HepG2 (cell line): ENCODE measurements around the gene SUN5. TPM values are rescaled to one million over a fixed set of nuclear protein-coding genes. Genes with fewer than 3 reads are reported as not detected.

Source experiments
- CCDC6 ChIP-seq: sonication (generic); formaldehyde crosslinking; IDR thresholded peaks from 2 replicates; pipeline ENCODE4 v1.8.1; 2022; ENCODE audit warnings: mild to moderate bottlenecking, missing genetic modification reagents, moderate library complexity
- ELF3 ChIP-seq: IDR thresholded peaks from 2 replicates; pipeline ENCODE4 v1.6.1; 2016; ENCODE audit warnings: missing genetic modification reagents, missing compliant biosample characterization
- FOXK2 ChIP-seq: fragments of 450-650 bp; IDR thresholded peaks from 2 replicates; pipeline ENCODE4 v1.6.1; 2016
- JUNB ChIP-seq: sonication (generic); formaldehyde crosslinking; IDR thresholded peaks from 2 replicates; pipeline ENCODE4 v1.8.0; 2022; ENCODE audit warnings: missing genetic modification reagents, mild to moderate bottlenecking, borderline replicate concordance
- KAT8 ChIP-seq: IDR thresholded peaks from 2 replicates; pipeline ENCODE4 v1.6.1; 2016; ENCODE audit warnings: missing genetic modification reagents, missing compliant biosample characterization
- KDM1A ChIP-seq: IDR thresholded peaks from 2 replicates; pipeline ENCODE4 v1.6.1; 2016; ENCODE audit warnings: missing compliant biosample characterization
- MAFG ChIP-seq: sonication (generic); formaldehyde crosslinking; IDR thresholded peaks from 2 replicates; pipeline ENCODE4 v1.5.1; 2020; ENCODE audit warnings: mild to moderate bottlenecking, missing genetic modification reagents
- MIER3 ChIP-seq: IDR thresholded peaks from 2 replicates; pipeline ENCODE4 v1.6.1; 2016; ENCODE audit warnings: missing compliant biosample characterization, borderline replicate concordance
- MLLT10 ChIP-seq: sonication (generic); formaldehyde crosslinking; IDR thresholded peaks from 2 replicates; pipeline ENCODE4 v1.4.0; 2020; ENCODE audit warnings: missing genetic modification reagents
- ONECUT2 ChIP-seq: sonication (generic); formaldehyde crosslinking; IDR thresholded peaks from 2 replicates; pipeline ENCODE4 v1.4.0; 2020; ENCODE audit warnings: missing genetic modification reagents
- PAX8 ChIP-seq: sonication (generic); formaldehyde crosslinking; IDR thresholded peaks from 2 replicates; pipeline ENCODE4 v1.8.0; 2022; ENCODE audit warnings: mild to moderate bottlenecking, missing genetic modification reagents, borderline replicate concordance
- RAD21 ChIP-seq: fragments of 450-650 bp; formaldehyde crosslinking; IDR thresholded peaks from 2 replicates; pipeline ENCODE4 v1.5.0; 2020; ENCODE audit warnings: mild to moderate bottlenecking
- RFX5 ChIP-seq: IDR thresholded peaks from 2 replicates; pipeline ENCODE4 v1.6.1; 2011; ENCODE audit warnings: low read depth, low read length, improper control_type of control experiment
- SMAD3 ChIP-seq: sonication (generic); formaldehyde crosslinking; IDR thresholded peaks from 2 replicates; pipeline ENCODE4 v1.4.0; 2020; ENCODE audit warnings: missing genetic modification reagents
- SMYD3 ChIP-seq: sonication (generic); formaldehyde crosslinking; IDR thresholded peaks from 2 replicates; pipeline ENCODE4 v1.8.1; 2023; ENCODE audit warnings: mild to moderate bottlenecking, missing genetic modification reagents
- TARDBP ChIP-seq: sonication (generic); formaldehyde crosslinking; IDR thresholded peaks from 2 replicates; pipeline ENCODE4 v1.8.0; 2022; ENCODE audit warnings: mild to moderate bottlenecking, missing genetic modification reagents
- ZBTB42 ChIP-seq: sonication (generic); formaldehyde crosslinking; IDR thresholded peaks from 2 replicates; pipeline ENCODE4 v1.5.0; 2020; ENCODE audit warnings: mild to moderate bottlenecking, missing genetic modification reagents
- ZNF253 ChIP-seq: sonication (generic); formaldehyde crosslinking; IDR thresholded peaks from 2 replicates; pipeline ENCODE4 v1.8.0; 2022; ENCODE audit warnings: mild to moderate bottlenecking, missing genetic modification reagents, borderline replicate concordance
- ZNF558 ChIP-seq: sonication (generic); formaldehyde crosslinking; IDR thresholded peaks from 2 replicates; pipeline ENCODE4 v1.9.0; 2022; ENCODE audit warnings: mild to moderate bottlenecking, missing genetic modification reagents, borderline replicate concordance
- ZNF563 ChIP-seq: sonication (generic); formaldehyde crosslinking; IDR thresholded peaks from 2 replicates; pipeline ENCODE4 v1.8.0; 2022; ENCODE audit warnings: mild to moderate bottlenecking, moderate library complexity, missing genetic modification reagents
- ZNF644 ChIP-seq: IDR thresholded peaks from 2 replicates; pipeline ENCODE4 v1.6.1; 2016; ENCODE audit warnings: low read depth
- ZNF672 ChIP-seq: sonication (generic); formaldehyde crosslinking; IDR thresholded peaks from 2 replicates; pipeline ENCODE4 v1.8.1; 2022; ENCODE audit warnings: missing genetic modification reagents
- ZNF780A ChIP-seq: sonication (generic); formaldehyde crosslinking; IDR thresholded peaks from 2 replicates; pipeline ENCODE4 v1.8.0; 2022; ENCODE audit warnings: mild to moderate bottlenecking, missing genetic modification reagents, moderate library complexity
- ZSCAN9 ChIP-seq: IDR thresholded peaks from 2 replicates; pipeline ENCODE4 v1.6.1; 2016; ENCODE audit warnings: borderline replicate concordance
- polyA plus RNA-seq, 8 experiments: library from polyadenylated mRNA; depleted of rRNA in 3 of 8; stranded (reverse) in 7 of 8; unstranded in 1 of 8; fragments of >200 nt; fragmentation: Illumina TruSeq in 4 of 8; extraction: Trizol in 4 of 8; gene quantifications; 2 replicates each; pipeline versions ENCODE4 v1.2.1 to v1.2.3, GENCODE V29; 2011 to 2016; ENCODE audit warnings: low read depth in 4 of 8, missing spikeins in 1 of 8, mixed read lengths in 1 of 8; ENCODE audit not compliant: insufficient read depth in 1 of 8
- total RNA-seq, 5 experiments: library from RNA; depleted of rRNA; stranded (reverse); fragments of >200 nt; fragmentation: Illumina TruSeq; extraction: Trizol; gene quantifications; 2 replicates each; pipeline ENCODE4 v1.2.3, GENCODE V29; 2016; ENCODE audit warnings: low read depth in 1 of 5
- TF ChIP-seq, protein P1 (sequence below): sonication (generic); formaldehyde crosslinking; IDR thresholded peaks from 2 replicates; pipeline ENCODE4 v1.5.0; 2020; ENCODE audit warnings: mild to moderate bottlenecking, missing genetic modification reagents
- TF ChIP-seq, protein P2 (sequence below): IDR thresholded peaks from 2 replicates; pipeline ENCODE4 v1.6.1; 2016; ENCODE audit warnings: missing compliant biosample characterization, missing genetic modification reagents, borderline replicate concordance
- TF ChIP-seq, protein P3 (sequence below): sonication (generic); formaldehyde crosslinking; IDR thresholded peaks from 2 replicates; pipeline ENCODE4 v1.4.0; 2020; ENCODE audit warnings: mild to moderate bottlenecking, missing genetic modification reagents

SUN5 gene
- total and polyA plus RNA-seq, 2 of the 13 experiments (the other 11 are each of a cell fraction or from before 2014, with no cell fraction given), result not detected

DNA sequence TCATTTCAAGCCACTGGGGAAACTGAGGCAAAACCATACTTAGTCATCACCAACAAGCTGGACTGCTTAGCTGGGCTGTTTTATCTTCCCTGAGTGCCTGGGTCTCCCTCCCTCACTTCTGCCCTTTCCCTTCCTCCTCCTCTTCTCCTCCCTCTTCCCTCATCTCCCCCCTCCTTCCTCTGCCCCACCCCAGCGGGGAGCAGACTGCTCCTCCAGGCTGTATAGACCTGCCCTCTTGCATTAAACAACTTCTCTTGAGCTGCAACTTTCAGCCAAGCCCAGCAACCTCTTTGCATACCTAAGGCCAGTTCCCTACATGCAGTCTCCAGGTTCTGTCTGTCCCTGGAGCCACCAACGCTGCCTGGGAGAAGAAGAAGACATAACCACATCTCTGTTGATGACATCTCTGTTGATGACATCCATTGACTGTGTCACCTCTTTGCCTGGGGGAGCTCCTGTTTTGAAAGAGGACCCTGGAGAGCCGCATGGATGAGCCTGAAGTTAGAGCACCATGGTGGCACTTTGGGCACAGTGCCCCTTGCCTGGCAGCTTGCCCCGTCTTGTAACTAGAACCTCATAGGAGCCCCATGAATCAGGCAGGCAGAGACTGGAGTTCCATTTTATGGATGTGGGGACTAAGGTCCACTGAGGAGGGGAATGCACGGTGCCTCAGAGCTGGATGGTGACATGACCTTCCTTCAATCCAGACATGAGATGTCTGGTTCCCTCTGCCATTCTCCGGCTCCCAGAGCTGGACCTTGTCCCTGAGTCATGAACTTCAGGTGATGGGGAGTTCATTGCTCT is 19.4 kb upstream of the SUN5 start (continued):
- TF ChIP-seq, protein P1, sequence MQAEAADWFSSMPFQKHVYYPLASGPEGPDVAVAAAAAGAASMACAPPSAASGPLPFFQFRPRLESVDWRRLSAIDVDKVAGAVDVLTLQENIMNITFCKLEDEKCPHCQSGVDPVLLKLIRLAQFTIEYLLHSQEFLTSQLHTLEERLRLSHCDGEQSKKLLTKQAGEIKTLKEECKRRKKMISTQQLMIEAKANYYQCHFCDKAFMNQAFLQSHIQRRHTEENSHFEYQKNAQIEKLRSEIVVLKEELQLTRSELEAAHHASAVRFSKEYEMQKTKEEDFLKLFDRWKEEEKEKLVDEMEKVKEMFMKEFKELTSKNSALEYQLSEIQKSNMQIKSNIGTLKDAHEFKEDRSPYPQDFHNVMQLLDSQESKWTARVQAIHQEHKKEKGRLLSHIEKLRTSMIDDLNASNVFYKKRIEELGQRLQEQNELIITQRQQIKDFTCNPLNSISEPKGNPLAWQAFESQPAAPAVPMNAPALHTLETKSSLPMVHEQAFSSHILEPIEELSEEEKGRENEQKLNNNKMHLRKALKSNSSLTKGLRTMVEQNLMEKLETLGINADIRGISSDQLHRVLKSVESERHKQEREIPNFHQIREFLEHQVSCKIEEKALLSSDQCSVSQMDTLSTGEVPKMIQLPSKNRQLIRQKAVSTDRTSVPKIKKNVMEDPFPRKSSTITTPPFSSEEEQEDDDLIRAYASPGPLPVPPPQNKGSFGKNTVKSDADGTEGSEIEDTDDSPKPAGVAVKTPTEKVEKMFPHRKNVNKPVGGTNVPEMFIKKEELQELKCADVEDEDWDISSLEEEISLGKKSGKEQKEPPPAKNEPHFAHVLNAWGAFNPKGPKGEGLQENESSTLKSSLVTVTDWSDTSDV (CRISPR knock-in tag), result no peak
- no peak for TF ChIP-seq ZNF672
- no peak for TF ChIP-seq CCDC6
- TF ChIP-seq RFX5, result no peak
- no peak for TF ChIP-seq KDM1A (CRISPR knock-in tag)
- no peak for TF ChIP-seq ZNF644
- no peak for TF ChIP-seq ZSCAN9 (CRISPR knock-in tag)
- TF ChIP-seq ZNF558 (CRISPR knock-in tag), result no peak
- TF ChIP-seq, protein P2, sequence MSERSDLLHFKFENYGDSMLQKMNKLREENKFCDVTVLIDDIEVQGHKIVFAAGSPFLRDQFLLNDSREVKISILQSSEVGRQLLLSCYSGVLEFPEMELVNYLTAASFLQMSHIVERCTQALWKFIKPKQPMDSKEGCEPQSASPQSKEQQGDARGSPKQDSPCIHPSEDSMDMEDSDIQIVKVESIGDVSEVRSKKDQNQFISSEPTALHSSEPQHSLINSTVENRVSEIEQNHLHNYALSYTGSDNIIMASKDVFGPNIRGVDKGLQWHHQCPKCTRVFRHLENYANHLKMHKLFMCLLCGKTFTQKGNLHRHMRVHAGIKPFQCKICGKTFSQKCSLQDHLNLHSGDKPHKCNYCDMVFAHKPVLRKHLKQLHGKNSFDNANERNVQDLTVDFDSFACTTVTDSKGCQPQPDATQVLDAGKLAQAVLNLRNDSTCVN (CRISPR knock-in tag), result no peak
- no peak for TF ChIP-seq MIER3 (CRISPR knock-in tag)
- TF ChIP-seq KAT8 (CRISPR knock-in tag), result no peak
- no peak for TF ChIP-seq ZNF780A
- no peak for TF ChIP-seq SMAD3 (CRISPR knock-in tag)
- no peak for TF ChIP-seq RAD21 (CRISPR knock-in tag)
- 0 out of 2 replicates have a peak, but pooled peaks have one; percentile 11 for TF ChIP-seq TARDBP
- no peak for TF ChIP-seq PAX8 (CRISPR knock-in tag)
- TF ChIP-seq, protein P3, sequence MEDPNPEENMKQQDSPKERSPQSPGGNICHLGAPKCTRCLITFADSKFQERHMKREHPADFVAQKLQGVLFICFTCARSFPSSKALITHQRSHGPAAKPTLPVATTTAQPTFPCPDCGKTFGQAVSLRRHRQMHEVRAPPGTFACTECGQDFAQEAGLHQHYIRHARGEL (CRISPR knock-in tag), result no peak
- no peak for TF ChIP-seq ZNF253
- TF ChIP-seq ONECUT2, result no peak
- TF ChIP-seq ELF3 (CRISPR knock-in tag), result no peak
- TF ChIP-seq JUNB (CRISPR knock-in tag), result peak; percentile 27; the same call in 1 of the 2 replicates
- TF ChIP-seq SMYD3 (CRISPR knock-in tag), result 0 out of 2 replicates have a peak, but pooled peaks have one; percentile 11
- no peak for TF ChIP-seq FOXK2
- TF ChIP-seq ZNF563 (CRISPR knock-in tag), result no peak
- TF ChIP-seq ZBTB42 (CRISPR knock-in tag), result no peak
- TF ChIP-seq MAFG, result no peak
- TF ChIP-seq MLLT10 (CRISPR knock-in tag), result no peak
